RWPE1 (cell line): Measurements from ENCODE around the gene RPRD1A.

Experiments
- CTCF ChIA-PET: fragments of 350-600 bp; sonication (Branson Sonifier 250); formaldehyde crosslinking; extraction: SDS; loops from one replicate; lab custom pipeline; 2021; lab: Yijun Ruan, JAX
- POLR2A ChIA-PET: fragments of 400-600 bp; formaldehyde crosslinking; extraction: SDS; loops from one replicate; lab custom pipeline; 2020; ENCODE audit warnings: antibody characterized with exemption; ENCODE audit not compliant: low non-redundant PET; lab: Yijun Ruan, JAX
- DNase-seq: peaks from one replicate; pipeline ENCODE4 v3.0.0; 2012; ENCODE audit warnings: low spot score
- H3K27ac ChIP-seq: fragments of 450-650 bp; 2 replicates; pipeline ENCODE4 v1.5.1; 2017
- CTCF ChIP-seq: fragments of 450-650 bp; conservative IDR thresholded peaks from 2 replicates; pipeline ENCODE4 v1.5.1; 2017; ENCODE audit warnings: low read depth, mild to moderate bottlenecking

Gene RPRD1A

GRCh38 chr18:35983818-35984217 is 83.5 kb downstream of the RPRD1A start:
- POLR2A ChIA-PET: no interaction called here
- CTCF ChIA-PET: no interaction called here
- no peak for DNase-seq
- TF ChIP-seq CTCF: no peak
- H3K27ac ChIP-seq: no peak overlapping the region

GRCh38 chr18:35983147-35983546 is 84.2 kb downstream of the RPRD1A start:
- ChIA-PET POLR2A (no interaction called here), CTCF (no interaction called here)
- no peak for DNase-seq
- H3K27ac ChIP-seq: no peak overlapping the region
- no peak for TF ChIP-seq CTCF

- ChIA-PET CTCF (no interaction called here), POLR2A (no interaction called here)
- H3K27ac ChIP-seq: no peak overlapping the region
- no peak for TF ChIP-seq CTCF
- DNase-seq: no peak
Measured at GRCh38 chr18:35982409-35983114, 84.8 kb downstream of the RPRD1A start.

- H3K27ac ChIP-seq: no peak overlapping the region
- ChIA-PET CTCF (no interaction called here), POLR2A (no interaction called here)
- no peak for DNase-seq
- no peak for TF ChIP-seq CTCF
Measured at GRCh38 chr18:35979112-35979511, 88.2 kb downstream of the RPRD1A start.

- no peak for DNase-seq
- ChIA-PET POLR2A (no interaction called here), CTCF (no interaction called here)
- no peak overlapping the region for H3K27ac ChIP-seq
- TF ChIP-seq CTCF: no peak
Measured at GRCh38 chr18:35974181-35974580, 93.2 kb downstream of the RPRD1A start.

- ChIA-PET CTCF (no interaction called here), POLR2A (no interaction called here)
- DNase-seq: no peak
- no peak for TF ChIP-seq CTCF
- H3K27ac ChIP-seq: no peak overlapping the region
Measured at GRCh38 chr18:35973650-35974049, 93.7 kb downstream of the RPRD1A start.
